ENCODE measurements around the gene TMEM116.

TMEM116 gene

GRCh38 chr12:111942557-111942956, 70.4 kb downstream of the TMEM116 start:
- H3K4me3 ChIP-seq (ENCODE audit: low read depth, low read length, poor library complexity, severe bottlenecking) = no peak overlapping the region
- H3K4me2 ChIP-seq (ENCODE audit: low read length) = no peak overlapping the region
- H3K9ac ChIP-seq (ENCODE audit: low read length) = no peak overlapping the region
- no peaks in the 10 kb centered on the region for H4K20me1 ChIP-seq (ENCODE audit: insufficient read depth, low read length)
- no peak overlapping the region for H3K27ac ChIP-seq (ENCODE audit: low read depth, low read length, poor library complexity, severe bottlenecking)
- TF ChIP-seq EZH2 (IDR thresholded peaks at IDR 0.05; ENCODE audit: borderline replicate concordance, low read length) = no peak
- TF ChIP-seq, protein P1, sequence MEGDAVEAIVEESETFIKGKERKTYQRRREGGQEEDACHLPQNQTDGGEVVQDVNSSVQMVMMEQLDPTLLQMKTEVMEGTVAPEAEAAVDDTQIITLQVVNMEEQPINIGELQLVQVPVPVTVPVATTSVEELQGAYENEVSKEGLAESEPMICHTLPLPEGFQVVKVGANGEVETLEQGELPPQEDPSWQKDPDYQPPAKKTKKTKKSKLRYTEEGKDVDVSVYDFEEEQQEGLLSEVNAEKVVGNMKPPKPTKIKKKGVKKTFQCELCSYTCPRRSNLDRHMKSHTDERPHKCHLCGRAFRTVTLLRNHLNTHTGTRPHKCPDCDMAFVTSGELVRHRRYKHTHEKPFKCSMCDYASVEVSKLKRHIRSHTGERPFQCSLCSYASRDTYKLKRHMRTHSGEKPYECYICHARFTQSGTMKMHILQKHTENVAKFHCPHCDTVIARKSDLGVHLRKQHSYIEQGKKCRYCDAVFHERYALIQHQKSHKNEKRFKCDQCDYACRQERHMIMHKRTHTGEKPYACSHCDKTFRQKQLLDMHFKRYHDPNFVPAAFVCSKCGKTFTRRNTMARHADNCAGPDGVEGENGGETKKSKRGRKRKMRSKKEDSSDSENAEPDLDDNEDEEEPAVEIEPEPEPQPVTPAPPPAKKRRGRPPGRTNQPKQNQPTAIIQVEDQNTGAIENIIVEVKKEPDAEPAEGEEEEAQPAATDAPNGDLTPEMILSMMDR (IDR thresholded peaks at IDR 0.05; ENCODE audit: low read length) = no peak
- peaks cover 6% of the 10 kb centered on the region for H3K4me1 ChIP-seq (ENCODE audit: insufficient read depth, low read length, severe bottlenecking)
- no peaks in the 10 kb centered on the region for H3K79me2 ChIP-seq (ENCODE audit: insufficient read depth, low read length)
- H3K9me2 ChIP-seq (ENCODE audit: low read depth, low read length) = no peaks in the 10 kb centered on the region
- no peaks in the 10 kb centered on the region for H3K9me3 ChIP-seq (ENCODE audit: low read length)
- H3F3A ChIP-seq (ENCODE audit: insufficient read depth, low read length) = no peaks in the 10 kb centered on the region
- no peak overlapping the region for H2AFZ ChIP-seq (ENCODE audit: low read length)
- no peaks in the 10 kb centered on the region for H3K27me3 ChIP-seq (ENCODE audit: insufficient read depth, low read length)
- H3K36me3 ChIP-seq (ENCODE audit: insufficient read depth, low read length) = no peaks in the 10 kb centered on the region

DNA sequence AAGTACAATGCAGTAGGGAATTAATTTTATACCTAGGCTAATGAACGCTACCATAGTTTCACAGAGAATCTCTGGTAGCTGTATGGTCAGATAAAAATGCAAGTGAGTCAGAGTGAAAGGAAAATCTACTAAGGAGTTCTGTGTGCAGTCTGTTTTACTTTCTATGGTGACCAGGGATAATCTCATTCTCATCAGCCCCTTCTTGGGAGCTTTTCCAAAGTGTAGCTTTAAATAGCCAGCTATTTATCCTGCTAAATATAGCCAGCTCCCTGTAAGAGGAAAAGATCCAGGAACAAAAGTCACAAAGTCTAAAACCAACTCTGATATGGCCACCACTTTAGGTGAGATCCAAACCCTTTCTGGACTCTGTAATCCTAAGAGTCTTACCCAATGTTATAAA, 75.5 kb downstream of the TMEM116 start:
- Histone ChIP-seq H3K27ac (ENCODE audit: low read depth, low read length, poor library complexity, severe bottlenecking) (no peak overlapping the region), H3K27me3 (ENCODE audit: insufficient read depth, low read length) (no peaks in the 10 kb centered on the region), H3K9me2 (ENCODE audit: low read depth, low read length) (no peaks in the 10 kb centered on the region), H4K20me1 (ENCODE audit: insufficient read depth, low read length) (no peaks in the 10 kb centered on the region), H3K79me2 (ENCODE audit: insufficient read depth, low read length) (no peaks in the 10 kb centered on the region), H3K9me3 (ENCODE audit: low read length) (no peaks in the 10 kb centered on the region), H2AFZ (ENCODE audit: low read length) (no peak overlapping the region), H3K9ac (ENCODE audit: low read length) (no peak overlapping the region), H3K36me3 (ENCODE audit: insufficient read depth, low read length) (peaks cover 11% of the 10 kb centered on the region; the same call in 1 of the 2 replicates), H3K4me2 (ENCODE audit: low read length) (no peak overlapping the region), H3K4me1 (ENCODE audit: insufficient read depth, low read length, severe bottlenecking) (no peaks in the 10 kb centered on the region), H3F3A (ENCODE audit: insufficient read depth, low read length) (no peaks in the 10 kb centered on the region), H3K4me3 (ENCODE audit: low read depth, low read length, poor library complexity, severe bottlenecking) (no peak overlapping the region)
- TF ChIP-seq EZH2 (IDR thresholded peaks at IDR 0.05; ENCODE audit: borderline replicate concordance, low read length) = no peak
- TF ChIP-seq, protein P1 (IDR thresholded peaks at IDR 0.05; ENCODE audit: low read length) = no peak

DNA sequence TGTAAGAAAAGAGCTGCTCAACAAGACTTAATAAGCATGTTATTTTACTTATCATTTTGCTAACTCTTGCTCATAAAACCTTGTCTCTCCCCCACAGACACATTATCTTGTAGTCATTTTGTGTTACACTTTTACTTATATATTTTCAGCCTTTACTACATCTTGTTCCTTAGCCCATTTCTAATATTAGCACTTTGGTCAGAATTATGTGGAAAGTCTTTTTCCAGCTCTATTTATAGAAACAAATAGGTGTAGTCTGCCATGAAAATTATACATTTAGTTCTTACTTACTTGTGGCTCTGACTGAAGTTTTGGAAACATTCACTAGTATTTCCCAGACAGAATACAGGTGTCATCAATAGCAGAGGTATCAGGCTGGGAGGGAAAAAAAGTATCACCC, 76.1 kb downstream of the TMEM116 start:
- no peaks in the 10 kb centered on the region for H3K9me2 ChIP-seq (ENCODE audit: low read depth, low read length)
- H3K27me3 ChIP-seq (ENCODE audit: insufficient read depth, low read length) = no peaks in the 10 kb centered on the region
- no peak overlapping the region for H3K4me3 ChIP-seq (ENCODE audit: low read depth, low read length, poor library complexity, severe bottlenecking)
- H3K36me3 ChIP-seq (ENCODE audit: insufficient read depth, low read length) = peaks cover 14% of the 10 kb centered on the region; the same call in 1 of the 2 replicates
- TF ChIP-seq, protein P1 (IDR thresholded peaks at IDR 0.05; ENCODE audit: low read length) = no peak
- TF ChIP-seq EZH2 (IDR thresholded peaks at IDR 0.05; ENCODE audit: borderline replicate concordance, low read length) = no peak
- no peaks in the 10 kb centered on the region for H3K4me1 ChIP-seq (ENCODE audit: insufficient read depth, low read length, severe bottlenecking)
- no peak overlapping the region for H3K27ac ChIP-seq (ENCODE audit: low read depth, low read length, poor library complexity, severe bottlenecking)
- no peaks in the 10 kb centered on the region for H4K20me1 ChIP-seq (ENCODE audit: insufficient read depth, low read length)
- no peak overlapping the region for H2AFZ ChIP-seq (ENCODE audit: low read length)
- no peak overlapping the region for H3K9ac ChIP-seq (ENCODE audit: low read length)
- no peaks in the 10 kb centered on the region for H3K9me3 ChIP-seq (ENCODE audit: low read length)
- no peak overlapping the region for H3K4me2 ChIP-seq (ENCODE audit: low read length)
- H3K79me2 ChIP-seq (ENCODE audit: insufficient read depth, low read length) = no peaks in the 10 kb centered on the region
- H3F3A ChIP-seq (ENCODE audit: insufficient read depth, low read length) = no peaks in the 10 kb centered on the region
